ENCODE data around the gene MPND. TPM values are rescaled to one million over a fixed set of nuclear protein-coding genes. Genes with fewer than 3 reads are reported as not detected.
A peak's percentile ranks its signal among the peaks of the same experiment; 100 is the strongest.

MPND gene
- total RNA-seq, 1 experiment from 2014 or later, result 22.6 TPM

DNA sequence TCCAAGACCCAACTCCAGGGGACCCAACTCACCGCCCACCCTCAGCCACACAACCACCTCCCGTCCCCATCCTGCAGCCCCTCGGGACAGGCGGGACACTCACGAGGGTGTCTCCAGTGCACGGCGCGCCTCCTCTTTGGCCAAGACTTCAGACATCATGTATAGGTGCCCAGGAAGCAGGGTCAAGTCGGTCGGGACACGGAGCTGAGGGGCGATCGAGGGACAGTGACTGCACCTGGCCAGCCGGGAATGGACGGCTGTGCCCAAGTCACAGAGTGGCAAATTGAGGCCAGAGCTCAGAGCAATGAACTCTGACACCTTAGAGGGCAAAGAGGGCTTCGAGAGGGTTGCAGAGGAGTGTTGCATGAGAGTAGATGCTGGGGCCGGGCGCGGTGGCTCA lies 13.5 kb upstream of the MPND start:
- no peaks in the 10 kb centered on the region for H3K36me3 ChIP-seq (ENCODE audit: insufficient read depth, low read length, poor library complexity, severe bottlenecking)
- ChIA-PET CTCF (no interaction called here), POLR2A (ENCODE audit: low non-redundant PET) (no interaction called here)
- no peaks in the 10 kb centered on the region for H3K9me3 ChIP-seq (ENCODE audit: low read depth, low read length, poor library complexity, severe bottlenecking)
- no peak overlapping the region for H3K27ac ChIP-seq (ENCODE audit: low read depth, low read length, poor library complexity, severe bottlenecking)
- H3K4me1 ChIP-seq (ENCODE audit: insufficient read depth, low read length, poor library complexity, severe bottlenecking), result peaks cover 11% of the 10 kb centered on the region
- intact Hi-C loops (cut with micrococcal nuclease; ENCODE audit: unreplicated experiment), result no loop called here
- TF ChIP-seq EZH2 (IDR thresholded peaks at IDR 0.05; ENCODE audit: borderline replicate concordance, low read depth, low read length, poor library complexity, severe bottlenecking), result no peak
- TF ChIP-seq, protein P1, sequence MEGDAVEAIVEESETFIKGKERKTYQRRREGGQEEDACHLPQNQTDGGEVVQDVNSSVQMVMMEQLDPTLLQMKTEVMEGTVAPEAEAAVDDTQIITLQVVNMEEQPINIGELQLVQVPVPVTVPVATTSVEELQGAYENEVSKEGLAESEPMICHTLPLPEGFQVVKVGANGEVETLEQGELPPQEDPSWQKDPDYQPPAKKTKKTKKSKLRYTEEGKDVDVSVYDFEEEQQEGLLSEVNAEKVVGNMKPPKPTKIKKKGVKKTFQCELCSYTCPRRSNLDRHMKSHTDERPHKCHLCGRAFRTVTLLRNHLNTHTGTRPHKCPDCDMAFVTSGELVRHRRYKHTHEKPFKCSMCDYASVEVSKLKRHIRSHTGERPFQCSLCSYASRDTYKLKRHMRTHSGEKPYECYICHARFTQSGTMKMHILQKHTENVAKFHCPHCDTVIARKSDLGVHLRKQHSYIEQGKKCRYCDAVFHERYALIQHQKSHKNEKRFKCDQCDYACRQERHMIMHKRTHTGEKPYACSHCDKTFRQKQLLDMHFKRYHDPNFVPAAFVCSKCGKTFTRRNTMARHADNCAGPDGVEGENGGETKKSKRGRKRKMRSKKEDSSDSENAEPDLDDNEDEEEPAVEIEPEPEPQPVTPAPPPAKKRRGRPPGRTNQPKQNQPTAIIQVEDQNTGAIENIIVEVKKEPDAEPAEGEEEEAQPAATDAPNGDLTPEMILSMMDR (conservative IDR thresholded peaks at IDR 0.05; ENCODE audit: low read depth, low read length), result no peak
- no peak overlapping the region for H3K4me3 ChIP-seq (ENCODE audit: low read depth, low read length, poor library complexity, severe bottlenecking)
- H3K27me3 ChIP-seq (replicated peaks; ENCODE audit: insufficient read depth, low read depth, low read length, poor library complexity), result no peaks in the 10 kb centered on the region
- DNase-seq (ENCODE audit: low spot score), result no peak
- no TSS peak for BruUV-seq (replicated peaks)

DNA sequence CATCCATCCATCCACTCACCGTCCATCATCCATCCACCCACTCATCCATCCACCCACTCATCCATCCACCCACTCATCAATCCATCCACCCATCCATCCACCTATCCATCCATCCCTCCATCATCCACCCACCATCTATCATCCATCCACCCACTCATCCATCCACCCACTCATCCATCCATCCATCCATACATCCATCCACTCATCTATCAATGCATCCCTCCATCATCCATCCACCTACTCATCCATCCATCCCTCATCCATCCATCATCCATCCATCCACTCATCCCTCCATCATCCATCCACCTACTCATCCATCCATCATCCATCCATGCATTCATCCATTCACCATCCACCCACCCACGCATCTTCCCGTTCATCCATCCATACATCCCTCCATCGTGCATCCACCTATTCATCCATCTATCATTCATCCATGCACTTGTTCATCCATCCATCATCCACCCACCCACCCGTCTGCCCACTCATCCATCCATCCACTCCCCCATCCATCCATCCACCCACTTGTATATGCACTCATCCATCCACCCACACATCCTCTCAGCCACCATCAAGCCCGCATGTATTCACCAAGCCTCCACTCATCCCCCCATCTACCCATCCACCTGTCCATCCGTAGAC lies 8.3 kb upstream of the MPND start:
- CTCF ChIA-PET, result no interaction called here
- BruUV-seq (replicated peaks), result no TSS peak
- TF ChIP-seq, protein P1 (conservative IDR thresholded peaks at IDR 0.05; ENCODE audit: low read depth, low read length), result no peak
- TF ChIP-seq EZH2 (IDR thresholded peaks at IDR 0.05; ENCODE audit: borderline replicate concordance, low read depth, low read length, poor library complexity, severe bottlenecking), result no peak

DNA sequence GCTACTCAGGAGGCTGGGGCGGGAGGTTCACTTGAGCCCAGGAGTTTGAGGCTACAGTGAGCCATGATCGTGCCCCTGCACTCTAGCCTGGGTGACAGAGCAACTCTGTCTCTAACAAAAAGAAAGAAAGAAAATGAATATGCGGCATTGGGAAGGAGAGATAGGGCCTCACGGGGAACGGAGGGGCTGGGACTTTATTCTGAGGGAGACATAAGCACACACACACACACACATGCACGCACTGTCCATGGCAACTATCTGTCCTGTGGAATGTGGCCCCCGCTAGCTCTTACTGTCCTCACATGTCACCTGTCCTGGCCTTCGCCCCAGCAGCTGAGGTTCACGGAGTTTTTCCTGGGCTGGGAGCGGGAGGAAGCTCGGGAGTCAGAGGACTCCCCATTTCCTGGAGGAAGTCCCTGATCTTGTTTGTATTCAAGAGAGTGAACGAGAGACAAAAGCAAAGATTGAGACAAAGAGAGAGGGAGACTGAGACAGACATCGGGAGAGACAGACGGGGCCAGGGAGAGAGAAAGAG lies 5.4 kb upstream of the MPND start:
- CTCF ChIA-PET, result no interaction called here
- TF ChIP-seq, protein P1 (conservative IDR thresholded peaks at IDR 0.05; ENCODE audit: low read depth, low read length), result no peak
- no peak for TF ChIP-seq EZH2 (IDR thresholded peaks at IDR 0.05; ENCODE audit: borderline replicate concordance, low read depth, low read length, poor library complexity, severe bottlenecking)
- peaks cover 8% of the 10 kb centered on the region for H3K4me1 ChIP-seq (ENCODE audit: insufficient read depth, low read length, poor library complexity, severe bottlenecking)
- H3K4me3 ChIP-seq (ENCODE audit: low read depth, low read length, poor library complexity, severe bottlenecking), result no peak overlapping the region
- H3K27ac ChIP-seq (ENCODE audit: low read depth, low read length, poor library complexity, severe bottlenecking), result peak overlapping the region; percentile 37
- H3K27me3 ChIP-seq (replicated peaks; ENCODE audit: insufficient read depth, low read depth, low read length, poor library complexity), result no peaks in the 10 kb centered on the region
- POLR2A ChIA-PET (ENCODE audit: low non-redundant PET), result no interaction called here
- no peaks in the 10 kb centered on the region for H3K36me3 ChIP-seq (ENCODE audit: insufficient read depth, low read length, poor library complexity, severe bottlenecking)
- intact Hi-C loops (cut with micrococcal nuclease; ENCODE audit: unreplicated experiment), result no loop called here
- no TSS peak for BruUV-seq (replicated peaks)
- no peaks in the 10 kb centered on the region for H3K9me3 ChIP-seq (ENCODE audit: low read depth, low read length, poor library complexity, severe bottlenecking)
- DNase-seq (ENCODE audit: low spot score), result no peak

More for the DNA sequence above, 8.3 kb upstream of the MPND start:
- intact Hi-C loops (cut with micrococcal nuclease; ENCODE audit: unreplicated experiment), result no loop called here
- no peaks in the 10 kb centered on the region for H3K27me3 ChIP-seq (replicated peaks; ENCODE audit: insufficient read depth, low read depth, low read length, poor library complexity)
- no peak for DNase-seq (ENCODE audit: low spot score)
- no peak overlapping the region for H3K27ac ChIP-seq (ENCODE audit: low read depth, low read length, poor library complexity, severe bottlenecking)
- no peaks in the 10 kb centered on the region for H3K36me3 ChIP-seq (ENCODE audit: insufficient read depth, low read length, poor library complexity, severe bottlenecking)
- no peak overlapping the region for H3K4me3 ChIP-seq (ENCODE audit: low read depth, low read length, poor library complexity, severe bottlenecking)
- POLR2A ChIA-PET (ENCODE audit: low non-redundant PET), result no interaction called here
- peaks cover 8% of the 10 kb centered on the region for H3K4me1 ChIP-seq (ENCODE audit: insufficient read depth, low read length, poor library complexity, severe bottlenecking)
- no peaks in the 10 kb centered on the region for H3K9me3 ChIP-seq (ENCODE audit: low read depth, low read length, poor library complexity, severe bottlenecking)

All from A673 (cell line).